ENCODE data around the gene SGMS1. TPM values are rescaled to one million over a fixed set of nuclear protein-coding genes. Genes with fewer than 3 reads are reported as not detected.

Gene SGMS1
- total RNA-seq, 1 experiment from 2014 or later = 20.4 TPM

- Histone ChIP-seq H2BK5ac (ENCODE audit: insufficient read length, low read length) (no peak overlapping the region), H2BK120ac (ENCODE audit: low read depth, low read length, poor library complexity, severe bottlenecking) (no peak overlapping the region), H3K14ac (ENCODE audit: insufficient read depth, low read length) (no peak overlapping the region), H3K9ac (ENCODE audit: extremely low read depth, insufficient read length, low read length) (no peak overlapping the region), H3K27ac (ENCODE audit: insufficient read length, low read depth, low read length) (no peak overlapping the region), H3K23me2 (ENCODE audit: insufficient read length, low read depth, low read length, poor library complexity, severe bottlenecking) (no peaks in the 10 kb centered on the region), H3K18ac (ENCODE audit: insufficient read length, low read depth, low read length) (no peak overlapping the region), H2AFZ (ENCODE audit: low read length) (no peak overlapping the region), H3K4me2 (ENCODE audit: insufficient read depth, insufficient read length, low read length) (no peak overlapping the region), H2BK12ac (ENCODE audit: insufficient read length, low read depth, low read length) (no peak overlapping the region), H3K79me1 (ENCODE audit: insufficient read depth, low read depth, low read length, poor library complexity, severe bottlenecking) (no peaks in the 10 kb centered on the region), H3K23ac (ENCODE audit: insufficient read length, low read depth, low read length) (no peak overlapping the region), H4K5ac (ENCODE audit: insufficient read length, low read depth, low read length) (no peak overlapping the region), H3K56ac (ENCODE audit: insufficient read length, low read depth, low read length) (no peak overlapping the region), H2BK20ac (ENCODE audit: low read depth, low read length, poor library complexity, severe bottlenecking) (no peak overlapping the region), H4K8ac (replicated peaks; ENCODE audit: insufficient read length, low read depth, low read length) (no peak overlapping the region), H4K91ac (ENCODE audit: insufficient read length, low read depth, low read length) (no peak overlapping the region), H3K27me3 (ENCODE audit: insufficient read depth, low read length) (no peaks in the 10 kb centered on the region), H3K9me3 (ENCODE audit: control insufficient read depth, low read depth, low read length) (no peaks in the 10 kb centered on the region), H2AK5ac (ENCODE audit: insufficient read length, low read length) (no peak overlapping the region), H2BK15ac (ENCODE audit: low read depth, low read length) (no peak overlapping the region), H3K4me1 (ENCODE audit: insufficient read depth, low read length) (no peaks in the 10 kb centered on the region), H3K4ac (ENCODE audit: low read depth, low read length) (no peak overlapping the region), H3T11ph (ENCODE audit: low read length) (no peak overlapping the region), H3K79me2 (ENCODE audit: insufficient read depth, low read length) (no peaks in the 10 kb centered on the region), H4K20me1 (ENCODE audit: control insufficient read depth, insufficient read depth, insufficient read length) (no peaks in the 10 kb centered on the region)
- Mint-ChIP-seq H3K27me3 (ENCODE audit: low read depth) (no peaks in the 10 kb centered on the region; the same call in 1 of the 2 replicates), H3K27ac (no peak overlapping the region), H3K36me3 (ENCODE audit: insufficient read depth in 1 of 3, low read depth in 3 of 3) (peaks cover 2 to 14% (median 2%) of the 10 kb centered on the region in 3 experiments; a peak in 6 of 7 replicates), H3K4me3 (no peak overlapping the region), H3K9me3 (no peaks in the 10 kb centered on the region), H3K4me1 (no peaks in the 10 kb centered on the region)
- DNase-seq = peak; percentile 74
- no CpG with 5 or more reads among the region's 4 CpGs for WGBS (ENCODE audit: extremely low coverage, insufficient read length, low lambda C conversion rate)
- peak; percentile 69 for TF ChIP-seq CTCF (conservative IDR thresholded peaks at IDR 0.05)
Measured at GRCh38 chr10:50310560-50311174, 313.1 kb downstream of the SGMS1 start.
